HL-60 (cell line): ENCODE data around the gene MCHR1.

Experiments used
- DNase-seq, 2 experiments: peaks; one replicate each; pipeline ENCODE4 v3.0.0-alpha.2; 2010 to 2020; ENCODE audit warnings: low read depth in 1 of 2, low spot score in 1 of 2
- H3K27ac ChIP-seq: fragments of 250-450 bp; sonication (Bioruptor Pico); replicated peaks from 2 replicates; pipeline ENCODE4 v1.5.1; 2020; ENCODE audit warnings: mild to moderate bottlenecking, moderate library complexity
- H3K27me3 ChIP-seq: fragments of 250-450 bp; sonication (Bioruptor Pico); 2 replicates; pipeline ENCODE4 v1.5.1; 2021; ENCODE audit warnings: mild to moderate bottlenecking, moderate library complexity; ENCODE audit not compliant: insufficient read depth, poor library complexity, severe bottlenecking
- H3K4me3 ChIP-seq: replicated peaks from 2 replicates; pipeline ENCODE4 v1.5.1; 2011; ENCODE audit warnings: mild to moderate bottlenecking, control low read depth, low read length; ENCODE audit not compliant: insufficient read depth
- GABPA ChIP-seq: IDR thresholded peaks from 2 replicates; pipeline ENCODE4 v1.6.1; 2012; ENCODE audit warnings: low read depth
- POLR2AphosphoS5 ChIP-seq: IDR thresholded peaks from 2 replicates; pipeline ENCODE4 v1.6.1; 2012; ENCODE audit warnings: low read depth
- SPI1 ChIP-seq: IDR thresholded peaks from 2 replicates; pipeline ENCODE4 v1.6.1; 2012; ENCODE audit warnings: low read depth, mild to moderate bottlenecking, borderline replicate concordance
- TF ChIP-seq, protein P1 (sequence below): IDR thresholded peaks from one replicate; pipeline ENCODE4 v1.5.1; 2011; ENCODE audit warnings: low read length, control low read depth, inconsistent platforms; ENCODE audit not compliant: insufficient read depth
- TF ChIP-seq, protein P2 (sequence below): IDR thresholded peaks from 2 replicates; pipeline ENCODE4 v1.6.1; 2012; ENCODE audit warnings: low read depth; ENCODE audit not compliant: insufficient replicate concordance

MCHR1 gene

DNA sequence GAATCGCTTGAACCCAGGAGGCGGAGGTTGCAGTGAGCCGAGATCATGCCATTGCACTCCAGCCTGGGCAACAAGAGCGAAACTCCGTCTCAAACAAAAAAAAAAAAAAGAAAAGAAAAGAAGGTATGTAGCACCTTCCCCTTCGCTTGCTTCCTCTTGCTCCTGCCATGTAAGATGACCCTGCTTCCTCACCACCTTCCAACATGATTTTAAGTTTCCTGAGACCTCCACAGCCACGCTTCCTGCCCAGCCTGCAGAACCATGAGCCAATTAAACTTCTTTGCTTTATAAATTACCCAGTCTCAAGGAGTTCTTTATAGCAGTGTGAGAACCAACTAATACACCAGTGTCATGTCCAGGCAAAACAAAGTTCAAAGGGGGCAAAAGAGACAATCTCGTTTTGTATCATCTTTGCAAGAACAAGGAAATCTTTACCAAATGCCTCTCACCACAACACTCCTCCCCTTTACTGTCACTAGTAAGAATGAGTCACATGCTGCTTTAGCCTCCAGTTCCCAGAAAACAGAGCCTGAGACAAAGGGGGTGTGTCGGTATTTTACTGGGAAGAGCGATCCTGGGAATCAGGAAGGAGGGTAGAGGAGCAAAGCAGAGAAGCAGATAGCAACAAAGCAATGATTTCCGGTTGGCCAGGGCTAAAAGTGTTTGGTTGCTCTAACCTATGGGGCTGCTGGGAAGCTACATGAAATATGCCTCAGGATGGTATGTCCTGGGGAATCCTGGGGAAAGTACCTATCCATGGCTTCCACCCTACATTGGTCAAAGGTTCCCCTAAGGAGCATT, 10.5 kb upstream of the MCHR1 start:
- DNase-seq, result no peak
- no peak for TF ChIP-seq GABPA
- TF ChIP-seq, protein P1, sequence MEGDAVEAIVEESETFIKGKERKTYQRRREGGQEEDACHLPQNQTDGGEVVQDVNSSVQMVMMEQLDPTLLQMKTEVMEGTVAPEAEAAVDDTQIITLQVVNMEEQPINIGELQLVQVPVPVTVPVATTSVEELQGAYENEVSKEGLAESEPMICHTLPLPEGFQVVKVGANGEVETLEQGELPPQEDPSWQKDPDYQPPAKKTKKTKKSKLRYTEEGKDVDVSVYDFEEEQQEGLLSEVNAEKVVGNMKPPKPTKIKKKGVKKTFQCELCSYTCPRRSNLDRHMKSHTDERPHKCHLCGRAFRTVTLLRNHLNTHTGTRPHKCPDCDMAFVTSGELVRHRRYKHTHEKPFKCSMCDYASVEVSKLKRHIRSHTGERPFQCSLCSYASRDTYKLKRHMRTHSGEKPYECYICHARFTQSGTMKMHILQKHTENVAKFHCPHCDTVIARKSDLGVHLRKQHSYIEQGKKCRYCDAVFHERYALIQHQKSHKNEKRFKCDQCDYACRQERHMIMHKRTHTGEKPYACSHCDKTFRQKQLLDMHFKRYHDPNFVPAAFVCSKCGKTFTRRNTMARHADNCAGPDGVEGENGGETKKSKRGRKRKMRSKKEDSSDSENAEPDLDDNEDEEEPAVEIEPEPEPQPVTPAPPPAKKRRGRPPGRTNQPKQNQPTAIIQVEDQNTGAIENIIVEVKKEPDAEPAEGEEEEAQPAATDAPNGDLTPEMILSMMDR, result no peak
- TF ChIP-seq, protein P2, sequence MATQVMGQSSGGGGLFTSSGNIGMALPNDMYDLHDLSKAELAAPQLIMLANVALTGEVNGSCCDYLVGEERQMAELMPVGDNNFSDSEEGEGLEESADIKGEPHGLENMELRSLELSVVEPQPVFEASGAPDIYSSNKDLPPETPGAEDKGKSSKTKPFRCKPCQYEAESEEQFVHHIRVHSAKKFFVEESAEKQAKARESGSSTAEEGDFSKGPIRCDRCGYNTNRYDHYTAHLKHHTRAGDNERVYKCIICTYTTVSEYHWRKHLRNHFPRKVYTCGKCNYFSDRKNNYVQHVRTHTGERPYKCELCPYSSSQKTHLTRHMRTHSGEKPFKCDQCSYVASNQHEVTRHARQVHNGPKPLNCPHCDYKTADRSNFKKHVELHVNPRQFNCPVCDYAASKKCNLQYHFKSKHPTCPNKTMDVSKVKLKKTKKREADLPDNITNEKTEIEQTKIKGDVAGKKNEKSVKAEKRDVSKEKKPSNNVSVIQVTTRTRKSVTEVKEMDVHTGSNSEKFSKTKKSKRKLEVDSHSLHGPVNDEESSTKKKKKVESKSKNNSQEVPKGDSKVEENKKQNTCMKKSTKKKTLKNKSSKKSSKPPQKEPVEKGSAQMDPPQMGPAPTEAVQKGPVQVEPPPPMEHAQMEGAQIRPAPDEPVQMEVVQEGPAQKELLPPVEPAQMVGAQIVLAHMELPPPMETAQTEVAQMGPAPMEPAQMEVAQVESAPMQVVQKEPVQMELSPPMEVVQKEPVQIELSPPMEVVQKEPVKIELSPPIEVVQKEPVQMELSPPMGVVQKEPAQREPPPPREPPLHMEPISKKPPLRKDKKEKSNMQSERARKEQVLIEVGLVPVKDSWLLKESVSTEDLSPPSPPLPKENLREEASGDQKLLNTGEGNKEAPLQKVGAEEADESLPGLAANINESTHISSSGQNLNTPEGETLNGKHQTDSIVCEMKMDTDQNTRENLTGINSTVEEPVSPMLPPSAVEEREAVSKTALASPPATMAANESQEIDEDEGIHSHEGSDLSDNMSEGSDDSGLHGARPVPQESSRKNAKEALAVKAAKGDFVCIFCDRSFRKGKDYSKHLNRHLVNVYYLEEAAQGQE, result no peak
- Histone ChIP-seq H3K4me3 (no peak overlapping the region), H3K27me3 (no peaks in the 10 kb centered on the region), H3K27ac (no peak overlapping the region)

DNA sequence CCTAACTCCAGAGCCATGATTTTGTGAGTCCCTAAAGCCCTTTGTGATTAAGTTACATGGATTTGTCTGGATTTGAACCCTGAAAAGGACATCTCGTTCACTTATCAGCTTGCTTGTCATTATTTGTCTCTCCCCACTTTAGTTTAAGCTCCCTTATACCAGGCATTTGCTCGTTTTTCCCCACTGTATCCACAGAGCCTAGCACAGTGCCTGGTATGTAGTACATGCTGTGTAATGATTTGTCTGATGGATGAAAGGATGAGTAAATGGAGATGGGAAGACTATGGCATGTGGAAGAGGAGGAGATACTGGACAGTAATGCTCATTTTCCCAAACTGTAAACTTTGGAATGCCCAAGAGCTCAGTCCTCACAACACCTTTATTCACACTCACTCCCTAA, 9.2 kb upstream of the MCHR1 start:
- no peak for DNase-seq
- no peak overlapping the region for H3K27ac ChIP-seq
- TF ChIP-seq SPI1, result no peak
- H3K27me3 ChIP-seq, result no peaks in the 10 kb centered on the region
- H3K4me3 ChIP-seq, result no peak overlapping the region

DNA sequence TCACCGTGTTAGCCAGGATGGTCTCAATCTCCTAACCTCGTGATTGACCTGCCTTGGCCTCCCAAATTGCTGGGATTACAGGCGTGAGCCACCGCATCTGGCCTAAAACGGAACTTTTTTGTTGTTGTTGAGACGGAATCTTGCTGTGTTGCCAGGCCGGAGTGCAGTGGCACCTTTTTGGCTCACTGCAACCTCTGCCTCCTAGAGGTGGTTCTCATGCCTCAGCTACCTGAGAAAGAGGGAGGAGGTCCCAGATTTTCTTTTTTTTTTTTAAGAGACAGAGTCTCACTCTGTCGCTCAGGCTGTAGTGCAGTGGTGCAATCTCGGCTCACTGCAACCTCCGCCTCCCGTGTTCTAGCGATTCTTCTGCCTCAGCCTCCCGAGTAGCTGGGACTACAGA, 7.9 kb upstream of the MCHR1 start:
- DNase-seq, result no peak
- TF ChIP-seq POLR2AphosphoS5, result no peak
- TF ChIP-seq, protein P2, result no peak
- TF ChIP-seq GABPA, result no peak
- TF ChIP-seq, protein P1, result no peak
- TF ChIP-seq SPI1, result no peak

DNA sequence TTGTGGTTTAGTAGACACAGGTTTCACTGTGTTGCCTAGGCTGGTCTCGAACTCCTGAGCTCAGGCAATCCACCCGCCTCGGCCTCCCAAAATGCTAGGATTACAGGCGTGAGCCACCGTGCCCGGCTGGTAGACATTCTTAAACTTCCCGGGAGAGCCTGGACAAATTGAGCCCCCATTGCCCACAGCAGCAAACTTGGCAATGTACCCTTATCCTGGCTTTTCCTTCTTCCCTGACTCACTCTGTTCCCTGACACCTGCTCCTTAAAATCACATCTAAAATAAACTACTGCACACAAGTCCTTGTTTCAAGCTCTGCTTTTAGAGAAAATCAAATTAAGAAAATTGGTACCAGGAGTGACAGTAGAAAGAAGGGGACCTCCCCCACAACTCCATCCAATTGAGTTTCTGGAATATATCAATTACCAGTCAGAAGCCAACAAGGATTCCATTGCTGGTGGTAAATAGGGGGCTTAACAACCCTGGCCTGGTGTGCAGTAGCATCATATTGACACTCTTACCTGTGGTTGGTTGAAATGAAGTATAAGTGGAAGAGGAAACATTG, 7.4 kb upstream of the MCHR1 start:
- no peak for DNase-seq
- H3K27ac ChIP-seq, result no peak overlapping the region
- H3K4me3 ChIP-seq, result no peak overlapping the region
- no peaks in the 10 kb centered on the region for H3K27me3 ChIP-seq
- no peak for TF ChIP-seq POLR2AphosphoS5
- TF ChIP-seq, protein P1, result no peak
- no peak for TF ChIP-seq SPI1
- no peak for TF ChIP-seq GABPA
- TF ChIP-seq, protein P2, result no peak

More for the DNA sequence above, 7.9 kb upstream of the MCHR1 start:
- H3K4me3 ChIP-seq, result no peak overlapping the region
- H3K27me3 ChIP-seq, result no peaks in the 10 kb centered on the region
- no peak overlapping the region for H3K27ac ChIP-seq
